GM12892 (cell line): Measurements from ENCODE around the gene A4GNT.
A peak's percentile ranks its signal among the peaks of the same experiment; 100 is the strongest.
"Not testable (repeated sequence)": the region's sequence is repeated elsewhere in the genome, so short reads cannot be mapped to it uniquely, and the experiment has no call there.

Experiments used
- DNase-seq: peaks from one replicate; pipeline ENCODE4 v3.0.0; 2011; ENCODE audit not compliant: insufficient read length
- FAIRE-seq: peaks from 2 replicates; lab custom pipeline; 2011; peaks lifted over from hg19 to GRCh38; lab: Jason Lieb, UNC
- POLR2A ChIP-seq: IDR thresholded peaks from 2 replicates; pipeline ENCODE4 v1.6.1; 2011; ENCODE audit warnings: low read depth, low read length, control low read depth
- POLR2AphosphoS5 ChIP-seq: IDR thresholded peaks from 2 replicates; pipeline ENCODE4 v1.6.1; 2011; ENCODE audit warnings: low read depth, low read length, control low read depth
- TAF1 ChIP-seq: IDR thresholded peaks from 2 replicates; pipeline ENCODE4 v1.6.1; 2011; ENCODE audit warnings: low read depth, mild to moderate bottlenecking, control low read depth, low read length, borderline replicate concordance

The A4GNT gene

GRCh38 chr3:138092023-138092422 lies 40.2 kb downstream of the A4GNT start:
- DNase-seq (no peak), FAIRE-seq (no peak)
- TF ChIP-seq POLR2A = no peak

- no peak for FAIRE-seq
- no peak for TF ChIP-seq POLR2AphosphoS5
- TF ChIP-seq POLR2A = no peak
- no peak for TF ChIP-seq TAF1
- DNase-seq = no peak
Measured at GRCh38 chr3:138089091-138089490, 43.1 kb downstream of the A4GNT start.

GRCh38 chr3:138085745-138086144 lies 46.4 kb downstream of the A4GNT start:
- DNase-seq, FAIRE-seq: not testable (repeated sequence)

GRCh38 chr3:138084196-138084595 lies 48.0 kb downstream of the A4GNT start:
- TF ChIP-seq POLR2A = no peak
- no peak for TF ChIP-seq TAF1
- no peak for TF ChIP-seq POLR2AphosphoS5
- FAIRE-seq = no peak
- DNase-seq = no peak

GRCh38 chr3:138082992-138083386 lies 49.2 kb downstream of the A4GNT start:
- TF ChIP-seq POLR2AphosphoS5 (no peak), TAF1 (no peak), POLR2A (no peak)
- FAIRE-seq = peak; percentile 65
- no peak for DNase-seq

- FAIRE-seq = peak; percentile 77
- no peak for TF ChIP-seq TAF1
- no peak for TF ChIP-seq POLR2A
- TF ChIP-seq POLR2AphosphoS5 = no peak
- no peak for DNase-seq
Measured at GRCh38 chr3:138082085-138082991, 49.9 kb downstream of the A4GNT start.

- FAIRE-seq (no peak), DNase-seq (no peak)
- no peak for TF ChIP-seq TAF1
Measured at GRCh38 chr3:138081371-138082084, 50.7 kb downstream of the A4GNT start.

GRCh38 chr3:138079901-138080300 lies 52.3 kb downstream of the A4GNT start:
- no peak for TF ChIP-seq TAF1
- TF ChIP-seq POLR2AphosphoS5 = no peak
- no peak for TF ChIP-seq POLR2A
- FAIRE-seq (no peak), DNase-seq (no peak)

- FAIRE-seq = no peak
- DNase-seq = no peak
Measured at GRCh38 chr3:138078901-138079344, 53.3 kb downstream of the A4GNT start.

GRCh38 chr3:138078096-138078495 lies 54.1 kb downstream of the A4GNT start:
- FAIRE-seq (no peak), DNase-seq (no peak)
- TF ChIP-seq POLR2AphosphoS5 = no peak
- TF ChIP-seq POLR2A = no peak
- no peak for TF ChIP-seq TAF1

More at GRCh38 chr3:138078901-138079344, 53.3 kb downstream of the A4GNT start:
- no peak for TF ChIP-seq POLR2A
- TF ChIP-seq TAF1 = no peak
- no peak for TF ChIP-seq POLR2AphosphoS5
